Upper lobe of left lung (tissue), 4 donors: ENCODE data around the gene ZNFX1.

Source experiments
- CTCF ChIP-seq, 6 experiments: fragments of 450-650 bp in 4 of 6; fragments of 200-600 bp in 2 of 6; sonication (generic) in 2 of 6; IDR thresholded peaks; one replicate each; pipeline ENCODE4 v1.5.1; 2016 to 2019; ENCODE audit warnings: antibody characterized with exemption in 6 of 6
- EP300 ChIP-seq, 4 donors: sonication (generic); formaldehyde crosslinking; IDR thresholded peaks; one replicate each; pipeline ENCODE4 v1.5.1; 2017; ENCODE audit warnings: antibody characterized with exemption in 4 of 4, control low read depth in 2 of 4
- POLR2A ChIP-seq, 4 donors: fragments of 450-650 bp; IDR thresholded peaks; one replicate each; pipeline ENCODE4 v1.5.1; 2016 to 2017; ENCODE audit warnings: antibody characterized with exemption in 4 of 4, mild to moderate bottlenecking in 2 of 4
- POLR2AphosphoS5 ChIP-seq, 2 donors: sonication (generic); formaldehyde crosslinking; IDR thresholded peaks; one replicate each; pipeline ENCODE4 v1.5.1; 2017; ENCODE audit warnings: antibody characterized with exemption in 2 of 2

DNA sequence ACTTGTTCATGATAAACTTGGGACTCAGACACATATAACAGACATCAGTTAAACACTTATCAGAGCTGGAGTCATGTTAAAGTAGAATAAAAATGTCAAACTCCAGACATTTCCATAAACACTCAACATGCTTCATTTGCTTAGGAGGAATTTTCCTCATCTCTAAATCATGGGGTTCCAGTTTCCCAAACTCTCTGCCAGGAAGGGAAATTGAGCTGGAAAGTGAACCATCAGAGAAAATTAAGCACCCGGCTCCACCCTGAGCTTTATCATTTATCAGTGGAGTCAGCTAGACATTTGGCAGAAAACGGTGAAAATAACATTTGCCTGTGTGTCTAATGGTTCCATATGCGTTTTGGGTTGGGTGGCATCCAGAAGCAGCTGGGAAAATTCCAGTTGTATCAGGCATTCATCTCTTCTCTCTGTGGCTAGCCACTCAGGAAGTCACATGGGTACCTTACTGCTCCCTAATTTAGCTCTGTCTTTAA lies 25.3 kb upstream of the ZNFX1 start:
- TF ChIP-seq POLR2A (IDR thresholded peaks at IDR 0.05) (no peak), EP300 (IDR thresholded peaks at IDR 0.05) (no peak), CTCF (IDR thresholded peaks at IDR 0.05) (no peak), POLR2AphosphoS5 (IDR thresholded peaks at IDR 0.05) (no peak)
